HL-60 (cell line): ENCODE results near the gene STK25.

ENCODE experiments used
- DNase-seq, 2 experiments: peaks; one replicate each; pipeline ENCODE4 v3.0.0-alpha.2; 2010 to 2020; ENCODE audit warnings: low read depth in 1 of 2, low spot score in 1 of 2
- H3K27ac ChIP-seq: fragments of 250-450 bp; sonication (Bioruptor Pico); replicated peaks from 2 replicates; pipeline ENCODE4 v1.5.1; 2020; ENCODE audit warnings: mild to moderate bottlenecking, moderate library complexity
- H3K27me3 ChIP-seq: fragments of 250-450 bp; sonication (Bioruptor Pico); 2 replicates; pipeline ENCODE4 v1.5.1; 2021; ENCODE audit warnings: mild to moderate bottlenecking, moderate library complexity; ENCODE audit not compliant: insufficient read depth, poor library complexity, severe bottlenecking
- H3K4me3 ChIP-seq: replicated peaks from 2 replicates; pipeline ENCODE4 v1.5.1; 2011; ENCODE audit warnings: mild to moderate bottlenecking, control low read depth, low read length; ENCODE audit not compliant: insufficient read depth
- CTCF ChIP-seq: IDR thresholded peaks from one replicate; pipeline ENCODE4 v1.5.1; 2011; ENCODE audit warnings: low read length, control low read depth, inconsistent platforms; ENCODE audit not compliant: insufficient read depth
- GABPA ChIP-seq: IDR thresholded peaks from 2 replicates; pipeline ENCODE4 v1.6.1; 2012; ENCODE audit warnings: low read depth
- POLR2AphosphoS5 ChIP-seq: IDR thresholded peaks from 2 replicates; pipeline ENCODE4 v1.6.1; 2012; ENCODE audit warnings: low read depth
- REST ChIP-seq: IDR thresholded peaks from 2 replicates; pipeline ENCODE4 v1.6.1; 2012; ENCODE audit warnings: low read depth; ENCODE audit not compliant: insufficient replicate concordance
- SPI1 ChIP-seq: IDR thresholded peaks from 2 replicates; pipeline ENCODE4 v1.6.1; 2012; ENCODE audit warnings: low read depth, mild to moderate bottlenecking, borderline replicate concordance

STK25 gene

GRCh38 chr2:241501551-241501950, 6.8 kb downstream of the STK25 start:
- TF ChIP-seq REST (no peak), SPI1 (no peak), GABPA (no peak), CTCF (no peak), POLR2AphosphoS5 (no peak)
- no peak overlapping the region for H3K27ac ChIP-seq
- no peaks in the 10 kb centered on the region for H3K27me3 ChIP-seq
- no peak for DNase-seq
- H3K4me3 ChIP-seq, result no peak overlapping the region

- H3K4me3 ChIP-seq, result no peak overlapping the region
These were observed 7.3 kb downstream of the STK25 start for GRCh38 chr2:241501099-241501541.

GRCh38 chr2:241500431-241500975, 7.9 kb downstream of the STK25 start:
- H3K27me3 ChIP-seq, result no peaks in the 10 kb centered on the region
- no peak overlapping the region for H3K27ac ChIP-seq
- DNase-seq, result no peak
- no peak overlapping the region for H3K4me3 ChIP-seq
- TF ChIP-seq POLR2AphosphoS5 (no peak), GABPA (no peak), CTCF (no peak), SPI1 (no peak), REST (no peak)

More at GRCh38 chr2:241501099-241501541, 7.3 kb downstream of the STK25 start:
- no peak for TF ChIP-seq SPI1
- Histone ChIP-seq H3K27ac (no peak overlapping the region), H3K27me3 (no peaks in the 10 kb centered on the region)
- DNase-seq, result no peak

- H3K4me3 ChIP-seq, result no peak overlapping the region
- TF ChIP-seq CTCF (no peak), SPI1 (no peak), GABPA (no peak), REST (no peak), POLR2AphosphoS5 (no peak)
- H3K27me3 ChIP-seq, result no peaks in the 10 kb centered on the region
- no peak for DNase-seq
- H3K27ac ChIP-seq, result no peak overlapping the region
These were observed 8.4 kb downstream of the STK25 start for GRCh38 chr2:241500016-241500415.
